A673 (cell line): Measurements from ENCODE around the gene SPRYD3.

Experiments used
- EZH2 ChIP-seq: fragments of 200-600 bp; sonication (generic); IDR thresholded peaks from 2 replicates; pipeline ENCODE4 v1.6.1; 2017; ENCODE audit warnings: borderline replicate concordance, low read depth, mild to moderate bottlenecking, mixed read lengths, antibody characterized with exemption, low read length; ENCODE audit not compliant: poor library complexity, severe bottlenecking
- TF ChIP-seq, protein P1 (sequence below): fragments of 300-800, 200-600 bp; sonication (generic); conservative IDR thresholded peaks from 2 replicates; pipeline ENCODE4 v1.5.1; 2017; ENCODE audit warnings: low read depth, mild to moderate bottlenecking, antibody characterized with exemption, low read length, moderate library complexity, mixed read lengths

DNA sequence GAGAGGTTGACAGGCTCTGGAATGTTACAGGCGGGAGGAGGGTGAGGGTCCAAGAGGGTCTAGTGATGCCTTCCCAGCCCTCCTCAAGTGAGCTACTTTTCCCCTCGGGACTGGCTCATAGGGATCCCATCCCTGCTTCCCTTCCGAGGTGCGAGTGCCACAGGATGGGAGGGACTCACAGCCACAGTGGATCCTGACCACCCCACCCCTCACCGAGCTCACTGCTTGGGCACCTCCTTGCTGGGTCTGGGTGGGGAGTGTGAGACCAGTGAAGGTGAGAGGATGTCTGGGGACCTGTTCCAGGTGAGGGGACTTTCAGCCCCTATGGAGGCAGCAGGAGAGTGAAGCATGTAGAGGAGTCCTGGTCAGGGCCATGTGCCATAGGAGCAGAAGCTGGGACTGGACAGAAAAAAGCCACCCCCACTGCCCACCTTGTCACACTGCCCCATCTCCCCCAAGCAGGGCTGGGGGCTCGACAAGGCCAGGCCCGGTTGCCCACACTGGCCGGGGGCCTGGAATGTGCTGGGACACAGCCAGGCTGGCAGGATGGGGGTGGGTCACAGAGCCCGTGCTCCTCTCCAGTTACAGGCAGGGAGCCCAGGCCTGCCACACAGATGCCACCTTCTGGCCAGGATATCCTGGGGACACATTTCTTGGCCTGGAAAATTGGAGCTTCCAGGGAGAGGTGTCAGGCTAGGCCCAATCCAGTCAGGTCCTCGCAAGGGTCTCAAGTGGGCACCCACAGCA lies 31.0 kb downstream of the SPRYD3 start:
- TF ChIP-seq, protein P1, sequence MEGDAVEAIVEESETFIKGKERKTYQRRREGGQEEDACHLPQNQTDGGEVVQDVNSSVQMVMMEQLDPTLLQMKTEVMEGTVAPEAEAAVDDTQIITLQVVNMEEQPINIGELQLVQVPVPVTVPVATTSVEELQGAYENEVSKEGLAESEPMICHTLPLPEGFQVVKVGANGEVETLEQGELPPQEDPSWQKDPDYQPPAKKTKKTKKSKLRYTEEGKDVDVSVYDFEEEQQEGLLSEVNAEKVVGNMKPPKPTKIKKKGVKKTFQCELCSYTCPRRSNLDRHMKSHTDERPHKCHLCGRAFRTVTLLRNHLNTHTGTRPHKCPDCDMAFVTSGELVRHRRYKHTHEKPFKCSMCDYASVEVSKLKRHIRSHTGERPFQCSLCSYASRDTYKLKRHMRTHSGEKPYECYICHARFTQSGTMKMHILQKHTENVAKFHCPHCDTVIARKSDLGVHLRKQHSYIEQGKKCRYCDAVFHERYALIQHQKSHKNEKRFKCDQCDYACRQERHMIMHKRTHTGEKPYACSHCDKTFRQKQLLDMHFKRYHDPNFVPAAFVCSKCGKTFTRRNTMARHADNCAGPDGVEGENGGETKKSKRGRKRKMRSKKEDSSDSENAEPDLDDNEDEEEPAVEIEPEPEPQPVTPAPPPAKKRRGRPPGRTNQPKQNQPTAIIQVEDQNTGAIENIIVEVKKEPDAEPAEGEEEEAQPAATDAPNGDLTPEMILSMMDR: peak; percentile 43
- no peak for TF ChIP-seq EZH2
